ENCODE data around the gene PLEKHM1. TPM values are rescaled to one million over a fixed set of nuclear protein-coding genes. Genes with fewer than 3 reads are reported as not detected.

PLEKHM1 gene
- total and polyA plus RNA-seq, 2 of the 13 experiments (the other 11 are each of a cell fraction or from before 2014, with no cell fraction given), result 7.6 to 13.5 TPM

DNA sequence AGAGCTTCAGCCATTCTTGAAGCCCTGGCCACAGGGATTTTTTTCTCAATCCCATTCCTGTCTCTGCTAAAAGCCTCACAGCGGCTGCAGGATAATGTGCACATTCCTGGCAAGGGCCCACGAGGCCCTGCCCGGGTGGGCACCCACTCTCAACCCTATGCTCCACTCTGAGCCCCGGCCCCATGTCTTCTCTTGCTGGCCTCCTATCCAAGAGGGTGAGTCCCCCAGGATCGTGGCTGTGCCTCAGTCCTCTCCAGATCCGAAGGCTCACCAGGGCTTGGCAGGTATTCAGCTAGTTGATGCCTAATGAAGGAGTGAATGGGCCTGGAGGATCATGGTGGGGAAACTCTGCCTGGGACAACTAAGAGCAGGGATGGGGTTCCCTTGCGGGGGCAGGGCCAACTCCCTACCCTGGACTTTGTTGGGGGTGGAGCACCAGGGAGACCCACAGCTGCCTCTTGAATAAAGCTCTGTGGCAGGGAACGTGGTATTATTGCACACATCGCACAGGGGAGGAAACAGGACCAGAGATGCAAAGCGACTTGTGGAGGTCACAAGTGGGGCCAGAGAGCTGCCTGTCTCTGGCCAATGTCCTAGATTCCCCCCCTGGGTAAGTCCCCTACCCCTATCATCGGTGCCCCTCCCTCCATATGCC lies 63.2 kb downstream of the PLEKHM1 start (continued):
- no peak for TF ChIP-seq PAXIP1 (CRISPR knock-in tag; conservative IDR thresholded peaks at IDR 0.05)
- no peak for TF ChIP-seq PITX1 (CRISPR knock-in tag; IDR thresholded peaks at IDR 0.05)
- TF ChIP-seq MAZ (IDR thresholded peaks at IDR 0.05; ENCODE audit: borderline replicate concordance, low read depth, low read length), result 0 out of 2 replicates have a peak, but pooled peaks have one; percentile 7
- TF ChIP-seq MAZ (CRISPR knock-in tag; IDR thresholded peaks at IDR 0.05; ENCODE audit: low read depth), result no peak
- TF ChIP-seq HIVEP1 (CRISPR knock-in tag; IDR thresholded peaks at IDR 0.05), result no peak; the same call in 1 of the 2 replicates
- 0 out of 2 replicates have a peak, but pooled peaks have one; percentile 18 for TF ChIP-seq ZNF317 (CRISPR knock-in tag; IDR thresholded peaks at IDR 0.05)

GRCh38 chr17:45426561-45426960 lies 64.0 kb downstream of the PLEKHM1 start:
- Histone ChIP-seq H2AFZ (ENCODE audit: low read length) (no peak overlapping the region), H3K4me2 (ENCODE audit: low read depth, low read length) (peak overlapping the region; percentile 90), H3K4me3 (replicated peaks in 1 of 3; ENCODE audit: insufficient read depth in 1 of 3, low read depth in 2 of 3, low read length in 3 of 3) (peak overlapping the region in 1 of 3 experiments; percentile 83; a peak in 1 of 6 replicates), H3K36me3 (replicated peaks in 1 of 2; ENCODE audit: control insufficient read depth in 1 of 2, insufficient read depth in 2 of 2, low read length in 2 of 2) (no peaks in the 10 kb centered on the region), H3K79me2 (ENCODE audit: insufficient read depth, low read length) (peaks cover 24% of the 10 kb centered on the region), H3K9me3 (ENCODE audit: low read length) (no peaks in the 10 kb centered on the region), H3K27me3 (ENCODE audit: control insufficient read depth in 1 of 2, insufficient read depth in 2 of 2, low read length in 2 of 2) (peaks cover 2 to 32% of the 10 kb centered on the region in 2 experiments; a peak in 4 of 5 replicates), H3K4me1 (ENCODE audit: insufficient read depth, low read length) (peaks cover 72% of the 10 kb centered on the region), H4K20me1 (ENCODE audit: insufficient read depth, low read length) (0 out of 2 replicates have a peak, but pooled peaks cover 4% of the 10 kb centered on the region), H3K27ac (ENCODE audit: extremely low read length, insufficient read depth, low read length) (no peak overlapping the region), H3K9ac (ENCODE audit: insufficient read depth, low read depth, low read length) (no peak overlapping the region)
- no peak for ATAC-seq
- POLR2A ChIA-PET, result interaction anchor here (1.2 to 5.8 kb wide), 9 partner anchors 10 to 278 kb away, joined by 3 to 79 read pairs (median 9); partner anchors contain the start of genes HEXIM1, HEXIM2 and MAP3K14
- no TSS peak for BruUV-seq (replicated peaks)
- no peak for FAIRE-seq
- CTCF ChIA-PET (ENCODE audit: low intra/inter-chr PET ratio, low total read pairs), result interaction anchor here (1.2 to 2.3 kb wide), 3 partner anchors 32 to 33 kb away, joined by 3 to 27 read pairs (median 11); no protein-coding TSS in a partner anchor
- DNase-seq (ENCODE audit: low spot score), result no peak
- in situ Hi-C loops (cut with HindIII; ENCODE audit: extremely low pct_ligation_motif_present, low pct_unique_long_range_greater_than_20kb), result no loop called here
- WGBS (ENCODE audit: low lambda C conversion rate), result 32% methylated on average over 7 of the region's 7 CpGs
- intact Hi-C loops (cut with micrococcal nuclease; ENCODE audit: unreplicated experiment), result loop anchor here (5.0 kb wide), 1 partner anchor 374 kb away; the partner anchor contains the start of gene DCAKD
- TF ChIP-seq, protein P1, sequence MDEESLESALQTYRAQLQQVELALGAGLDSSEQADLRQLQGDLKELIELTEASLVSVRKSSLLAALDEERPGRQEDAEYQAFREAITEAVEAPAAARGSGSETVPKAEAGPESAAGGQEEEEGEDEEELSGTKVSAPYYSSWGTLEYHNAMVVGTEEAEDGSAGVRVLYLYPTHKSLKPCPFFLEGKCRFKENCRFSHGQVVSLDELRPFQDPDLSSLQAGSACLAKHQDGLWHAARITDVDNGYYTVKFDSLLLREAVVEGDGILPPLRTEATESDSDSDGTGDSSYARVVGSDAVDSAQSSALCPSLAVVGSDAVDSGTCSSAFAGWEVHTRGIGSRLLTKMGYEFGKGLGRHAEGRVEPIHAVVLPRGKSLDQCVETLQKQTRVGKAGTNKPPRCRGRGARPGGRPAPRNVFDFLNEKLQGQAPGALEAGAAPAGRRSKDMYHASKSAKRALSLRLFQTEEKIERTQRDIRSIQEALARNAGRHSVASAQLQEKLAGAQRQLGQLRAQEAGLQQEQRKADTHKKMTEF (CRISPR knock-in tag; IDR thresholded peaks at IDR 0.05), result no peak
- TF ChIP-seq HMGXB3 (CRISPR knock-in tag; IDR thresholded peaks at IDR 0.05; ENCODE audit: borderline replicate concordance) (no peak), TBP (CRISPR knock-in tag; IDR thresholded peaks at IDR 0.05) (no peak)
